GF-D8 (cell line): ENCODE measurements around the gene FNDC1.

Source experiments
- DNase-seq: peaks from one replicate; lab custom pipeline; 2025; lab: John Stamatoyannopoulos, UW

Gene FNDC1

DNA sequence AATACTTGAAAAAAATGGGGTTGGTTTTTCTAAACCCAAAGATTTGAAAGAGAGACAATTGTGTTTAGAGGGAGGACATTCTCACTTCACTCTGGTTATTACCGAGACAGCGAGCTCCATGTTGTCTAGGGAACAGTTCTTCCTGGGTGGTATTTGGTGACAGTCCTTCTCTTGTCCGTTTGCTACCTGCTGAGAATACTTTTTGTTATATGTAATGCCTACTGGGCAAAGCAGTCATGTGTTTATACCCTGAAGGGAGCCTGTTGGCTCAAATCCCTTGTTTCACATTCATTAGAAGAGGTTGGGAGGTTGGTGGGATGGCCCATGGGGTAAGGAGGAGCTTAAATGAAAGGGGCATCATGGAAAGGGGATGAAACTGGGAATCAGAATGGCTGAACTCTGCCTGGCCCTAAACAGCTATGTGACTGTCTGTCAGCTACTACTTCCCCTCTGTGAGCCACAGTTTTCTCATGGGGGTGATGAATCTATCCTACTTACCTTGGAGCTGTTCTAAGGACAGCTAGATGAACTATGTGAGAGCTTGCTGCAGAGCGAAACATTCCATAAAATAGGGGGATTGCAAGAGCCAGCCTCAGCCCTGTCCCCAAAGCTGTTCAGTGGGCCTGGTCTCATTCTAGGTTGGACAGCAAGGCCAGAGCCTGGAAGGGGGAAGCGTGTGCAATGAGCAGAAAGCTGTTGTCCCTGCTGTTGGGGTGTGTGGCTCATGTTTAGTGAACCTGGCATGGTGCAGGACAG, 43.5 kb downstream of the FNDC1 start:
- DNase-seq = no peak

DNA sequence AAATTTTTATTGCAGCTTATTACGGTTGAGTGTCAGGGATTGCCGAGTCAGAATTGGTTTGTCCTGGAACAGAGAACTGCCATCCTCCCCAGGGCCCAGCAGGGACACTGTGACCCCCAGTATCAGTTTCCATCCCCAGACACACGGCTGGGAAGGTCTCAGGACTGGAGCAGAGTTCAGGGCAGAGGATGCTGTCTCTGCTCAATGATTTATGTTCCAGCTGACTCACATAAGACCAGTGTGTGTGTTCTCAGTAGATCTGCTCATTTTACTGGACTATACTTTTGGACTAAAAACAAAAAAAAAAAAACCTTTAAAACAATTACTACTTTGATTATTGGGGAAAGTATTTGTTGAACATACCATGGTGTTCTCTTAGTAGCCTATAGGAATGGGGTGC, 44.2 kb downstream of the FNDC1 start:
- DNase-seq = no peak

DNA sequence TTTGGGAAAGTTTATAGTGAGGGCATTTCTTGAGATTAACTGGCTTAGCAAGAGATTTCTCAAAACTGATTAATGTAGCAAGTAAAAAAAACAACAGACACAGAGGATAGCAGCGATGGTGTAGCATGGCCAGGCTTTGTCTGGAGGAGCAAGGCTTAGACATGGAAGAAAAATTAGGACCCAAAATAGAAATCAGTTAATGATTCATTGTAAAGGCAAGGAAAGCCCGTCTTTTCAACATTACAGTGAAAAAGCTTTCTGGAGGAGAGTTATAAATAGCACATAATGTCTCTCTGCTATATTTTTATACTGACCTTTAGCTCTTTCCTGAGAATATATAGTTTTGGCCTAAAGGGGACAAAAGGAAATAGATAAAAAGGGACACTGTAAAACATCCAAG, 45.1 kb downstream of the FNDC1 start:
- no peak for DNase-seq

DNA sequence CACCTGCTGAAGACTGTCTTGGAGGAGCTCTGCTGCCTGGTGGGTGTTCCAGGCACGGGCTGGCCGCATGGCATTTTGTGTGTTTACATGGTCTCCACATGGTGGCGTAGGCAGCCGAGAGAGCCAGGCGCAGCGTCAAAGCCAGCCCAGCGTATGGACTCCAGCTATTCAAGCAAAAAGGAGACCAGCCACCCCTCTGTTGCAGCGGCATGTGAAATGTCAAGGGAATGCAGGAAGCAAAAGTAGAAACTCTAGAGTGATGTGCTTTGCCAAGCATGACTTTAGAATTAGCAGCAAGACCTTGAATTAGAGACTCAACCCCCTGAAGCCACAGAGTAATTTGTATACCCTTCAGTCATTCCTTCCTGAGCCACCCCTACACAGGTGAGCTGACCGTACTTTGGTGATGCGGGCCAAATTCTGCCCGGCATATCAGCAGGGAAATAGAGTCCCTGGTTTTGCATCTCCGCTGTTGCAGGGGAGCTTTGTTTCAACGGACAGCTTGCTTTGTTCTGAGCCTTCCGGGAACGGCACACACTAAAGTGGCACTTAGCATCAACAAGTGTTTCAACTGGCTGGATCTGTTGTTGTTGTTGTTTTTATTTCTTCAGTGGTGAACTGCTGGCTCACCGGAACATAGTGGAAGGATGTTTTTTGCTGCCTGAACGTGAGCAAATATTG, 48.5 kb downstream of the FNDC1 start:
- no peak for DNase-seq

DNA sequence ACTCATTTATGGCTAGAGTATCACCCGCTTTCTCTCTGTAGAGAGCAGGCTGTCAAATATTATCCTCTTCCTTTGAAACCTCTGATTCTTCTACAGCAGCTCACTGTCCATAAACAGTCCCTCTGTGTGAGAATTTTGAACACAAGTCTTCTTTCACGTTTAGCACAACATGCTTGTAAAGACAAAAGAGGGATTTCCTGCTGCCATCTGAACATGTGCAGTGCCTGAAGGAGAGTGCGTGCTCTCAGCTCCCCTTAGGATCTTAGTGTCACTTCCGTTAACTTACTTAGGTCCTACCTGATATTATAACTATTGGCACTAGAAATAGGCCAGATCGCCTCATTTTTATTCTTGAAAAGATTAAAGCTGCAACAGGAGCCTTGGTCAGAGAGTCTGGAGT, 50.9 kb downstream of the FNDC1 start:
- DNase-seq = no peak

DNA sequence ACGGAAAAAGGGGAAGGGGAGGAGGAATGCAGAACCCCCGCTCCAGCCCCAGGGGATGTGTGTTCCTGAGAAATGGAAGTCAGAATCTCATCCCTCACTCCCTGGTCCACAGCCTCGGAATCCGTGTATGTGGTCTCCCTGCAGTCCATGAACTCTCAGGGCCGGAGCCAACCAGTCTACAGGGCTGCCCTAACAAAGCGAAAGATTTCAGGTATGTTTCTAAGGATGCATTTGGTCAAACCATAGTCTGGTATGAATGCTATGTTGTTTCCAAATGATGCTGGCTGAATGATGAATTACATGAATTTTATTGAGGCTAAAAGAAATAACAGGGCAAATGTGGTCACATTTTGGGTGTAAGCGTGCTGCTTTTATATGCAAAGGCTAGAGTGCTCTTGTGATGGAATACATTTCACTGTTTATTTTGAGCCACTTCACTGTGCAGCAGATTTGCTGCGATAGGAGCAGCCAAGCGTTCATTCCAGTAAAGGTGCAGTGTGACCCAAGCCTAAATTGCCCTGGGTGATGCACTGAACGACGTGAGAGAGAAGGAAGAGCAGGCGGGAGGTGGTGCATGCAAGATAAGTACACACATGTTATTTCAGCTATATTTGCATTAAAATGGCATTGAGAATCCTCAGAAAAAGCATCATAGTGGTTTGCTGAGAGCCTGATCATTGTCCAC, 52.4 kb downstream of the FNDC1 start:
- no peak for DNase-seq

DNA sequence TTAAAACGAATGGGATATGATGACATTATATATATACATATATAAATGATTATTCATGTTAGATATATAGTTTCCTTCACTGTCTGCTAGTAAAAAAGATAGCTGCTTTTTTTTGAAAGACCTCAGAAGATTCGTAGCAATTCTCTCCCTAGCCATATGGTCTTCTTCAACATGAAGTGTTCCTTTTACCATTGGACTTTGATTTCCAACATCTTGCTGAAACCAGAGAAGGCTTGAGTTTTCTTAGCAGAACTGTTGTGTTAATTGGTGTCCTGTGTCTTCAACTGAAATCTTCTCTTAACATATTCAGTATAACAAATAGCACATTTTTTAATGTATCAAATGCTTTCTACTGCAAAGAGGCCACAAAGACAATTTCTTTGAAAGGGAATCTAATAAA, 55.3 kb downstream of the FNDC1 start:
- DNase-seq = no peak

DNA sequence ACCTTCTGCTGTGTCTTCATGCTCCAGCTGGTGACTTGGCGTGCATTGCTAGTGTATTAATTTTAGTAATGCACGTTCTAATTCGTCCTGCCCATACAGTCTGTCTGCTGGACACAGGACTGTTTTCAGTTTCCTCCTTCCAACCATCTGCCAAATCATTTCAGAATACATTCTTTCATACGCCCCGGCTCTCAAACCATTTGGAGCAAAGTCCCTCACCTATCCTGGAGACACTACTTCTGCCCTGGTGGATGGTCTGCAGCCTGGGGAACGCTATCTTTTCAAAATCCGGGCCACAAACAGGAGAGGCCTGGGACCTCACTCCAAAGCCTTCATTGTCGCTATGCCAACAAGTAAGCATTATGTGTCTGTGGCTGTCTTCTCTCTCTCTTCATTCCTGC, 60.5 kb downstream of the FNDC1 start:
- no peak for DNase-seq

DNA sequence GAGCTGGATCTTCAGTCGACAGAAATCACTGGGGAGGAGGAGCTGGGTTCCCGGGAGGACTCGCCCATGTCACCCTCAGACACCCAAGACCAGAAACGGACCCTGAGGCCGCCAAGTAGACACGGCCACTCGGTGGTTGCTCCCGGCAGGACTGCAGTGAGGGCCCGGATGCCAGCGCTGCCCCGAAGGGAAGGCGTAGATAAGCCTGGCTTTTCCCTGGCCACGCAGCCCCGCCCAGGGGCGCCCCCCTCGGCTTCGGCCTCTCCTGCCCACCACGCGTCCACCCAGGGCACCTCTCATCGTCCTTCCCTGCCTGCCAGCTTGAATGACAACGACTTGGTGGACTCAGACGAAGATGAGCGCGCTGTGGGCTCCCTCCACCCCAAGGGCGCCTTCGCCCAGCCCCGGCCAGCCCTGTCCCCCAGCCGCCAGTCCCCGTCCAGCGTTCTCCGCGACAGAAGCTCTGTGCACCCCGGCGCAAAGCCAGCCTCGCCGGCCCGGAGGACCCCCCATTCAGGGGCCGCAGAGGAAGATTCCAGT, 63.0 kb downstream of the FNDC1 start:
- DNase-seq = no peak

DNA sequence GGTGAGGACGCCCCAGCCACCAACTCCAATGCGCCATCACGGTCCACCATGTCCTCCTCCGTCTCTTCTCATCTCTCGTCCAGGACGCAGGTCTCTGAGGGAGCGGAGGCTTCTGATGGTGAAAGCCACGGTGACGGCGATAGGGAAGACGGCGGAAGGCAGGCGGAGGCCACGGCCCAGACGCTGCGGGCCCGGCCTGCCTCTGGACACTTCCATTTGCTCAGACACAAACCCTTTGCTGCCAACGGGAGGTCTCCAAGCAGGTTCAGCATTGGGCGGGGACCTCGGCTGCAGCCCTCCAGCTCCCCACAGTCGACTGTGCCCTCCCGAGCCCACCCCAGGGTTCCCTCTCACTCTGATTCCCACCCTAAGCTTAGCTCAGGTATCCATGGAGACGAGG, 63.6 kb downstream of the FNDC1 start:
- no peak for DNase-seq

DNA sequence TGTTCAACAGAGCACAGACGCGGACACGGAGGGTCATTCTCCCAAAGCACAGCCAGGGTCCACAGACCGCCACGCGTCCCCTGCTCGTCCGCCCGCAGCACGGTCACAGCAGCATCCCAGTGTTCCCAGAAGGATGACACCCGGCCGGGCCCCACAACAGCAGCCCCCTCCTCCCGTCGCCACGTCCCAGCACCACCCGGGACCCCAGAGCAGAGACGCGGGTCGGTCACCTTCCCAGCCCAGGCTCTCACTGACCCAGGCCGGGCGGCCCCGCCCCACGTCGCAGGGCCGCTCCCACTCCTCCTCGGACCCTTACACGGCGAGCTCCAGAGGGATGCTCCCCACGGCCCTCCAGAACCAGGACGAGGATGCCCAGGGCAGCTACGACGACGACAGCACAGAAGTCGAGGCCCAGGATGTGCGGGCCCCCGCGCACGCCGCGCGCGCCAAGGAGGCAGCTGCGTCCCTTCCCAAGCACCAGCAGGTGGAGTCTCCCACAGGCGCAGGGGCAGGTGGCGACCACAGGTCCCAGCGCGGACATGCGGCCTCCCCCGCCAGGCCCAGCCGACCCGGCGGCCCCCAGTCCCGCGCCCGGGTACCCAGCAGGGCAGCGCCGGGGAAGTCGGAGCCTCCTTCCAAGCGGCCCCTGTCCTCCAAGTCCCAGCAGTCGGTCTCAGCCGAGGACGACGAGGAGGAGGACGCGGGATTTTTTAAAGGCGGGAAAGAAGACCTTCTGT, 64.3 kb downstream of the FNDC1 start:
- no peak for DNase-seq

DNA sequence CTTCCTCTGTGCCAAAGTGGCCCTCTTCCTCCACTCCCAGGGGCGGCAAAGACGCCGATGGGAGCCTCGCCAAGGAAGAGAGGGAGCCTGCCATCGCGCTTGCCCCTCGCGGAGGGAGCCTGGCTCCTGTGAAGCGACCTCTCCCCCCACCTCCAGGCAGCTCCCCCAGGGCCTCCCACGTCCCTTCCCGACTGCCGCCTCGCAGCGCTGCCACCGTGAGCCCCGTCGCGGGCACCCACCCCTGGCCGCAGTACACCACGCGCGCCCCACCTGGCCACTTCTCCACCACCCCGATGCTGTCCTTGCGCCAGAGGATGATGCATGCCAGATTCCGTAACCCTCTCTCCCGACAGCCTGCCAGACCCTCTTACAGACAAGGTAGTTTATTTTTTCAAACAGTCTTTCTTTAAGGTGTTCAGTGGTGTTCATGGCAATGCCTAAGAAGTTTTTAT, 64.9 kb downstream of the FNDC1 start:
- no peak for DNase-seq

DNA sequence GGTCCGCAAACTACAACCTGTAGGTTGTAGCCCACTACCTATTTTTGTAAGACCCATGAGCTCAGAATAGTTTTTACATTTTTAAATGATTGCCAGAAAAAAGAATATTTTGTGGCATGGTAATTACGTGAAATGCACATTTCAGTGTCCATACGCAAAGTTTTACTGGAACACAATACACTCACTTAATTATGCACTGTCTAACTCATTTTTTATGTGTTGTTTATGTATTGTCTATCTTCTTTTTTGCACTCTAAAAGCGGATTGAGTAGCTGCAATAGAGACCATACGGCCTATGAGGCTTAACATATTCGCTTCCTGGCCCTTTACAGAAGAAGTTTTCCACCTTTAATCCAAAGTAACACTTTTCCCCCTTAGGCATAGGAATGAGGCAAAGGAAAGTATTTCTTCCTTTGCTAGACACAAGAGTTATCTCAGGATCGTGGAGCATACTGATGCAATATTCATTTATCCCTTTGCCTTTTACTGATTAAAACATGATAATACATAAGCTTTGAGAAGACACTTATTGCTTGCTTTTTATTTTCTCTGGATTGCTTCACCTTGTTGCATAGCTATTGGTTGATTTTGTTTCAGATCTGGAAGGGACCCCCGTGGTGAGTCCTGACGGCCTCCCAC, 69.8 kb downstream of the FNDC1 start:
- DNase-seq = no peak

DNA sequence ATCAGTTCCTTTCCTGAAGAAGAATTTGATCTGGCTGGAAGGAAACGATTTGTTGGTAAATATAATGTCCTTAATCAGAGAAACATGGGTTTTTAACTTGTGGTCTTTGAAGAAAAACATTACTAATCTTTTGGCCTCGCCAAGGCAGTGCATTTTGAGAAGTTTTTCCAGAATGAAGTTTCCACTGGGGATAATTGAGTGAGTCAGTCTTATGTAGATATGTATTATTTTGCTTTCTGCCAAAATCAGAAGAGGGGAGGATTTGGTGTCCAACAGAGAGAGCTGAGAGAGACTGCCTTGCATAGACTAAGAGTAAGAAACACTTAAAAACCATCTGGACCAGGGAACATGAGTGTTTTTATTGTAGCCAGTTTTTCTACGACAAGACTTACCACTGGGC, 79.9 kb downstream of the FNDC1 start:
- no peak for DNase-seq

DNA sequence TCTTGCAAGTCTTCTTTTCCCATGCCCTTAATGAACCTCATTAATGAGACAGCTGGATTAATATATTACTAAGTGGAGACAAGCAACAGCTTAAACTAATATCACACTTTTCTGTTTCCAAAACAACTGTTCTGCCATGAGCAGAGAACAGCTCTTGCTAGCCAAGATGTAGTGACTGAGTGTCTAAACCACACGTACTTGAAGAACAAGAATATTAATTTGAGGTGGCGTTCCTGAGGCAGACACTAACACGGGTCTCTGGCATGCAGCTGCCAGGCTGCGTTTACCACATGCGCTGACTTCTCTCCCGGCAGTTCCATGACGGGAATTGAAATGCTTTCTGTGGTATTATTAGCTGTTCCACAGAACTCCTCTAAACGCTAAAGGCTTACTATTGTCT, 80.6 kb downstream of the FNDC1 start:
- DNase-seq = no peak

DNA sequence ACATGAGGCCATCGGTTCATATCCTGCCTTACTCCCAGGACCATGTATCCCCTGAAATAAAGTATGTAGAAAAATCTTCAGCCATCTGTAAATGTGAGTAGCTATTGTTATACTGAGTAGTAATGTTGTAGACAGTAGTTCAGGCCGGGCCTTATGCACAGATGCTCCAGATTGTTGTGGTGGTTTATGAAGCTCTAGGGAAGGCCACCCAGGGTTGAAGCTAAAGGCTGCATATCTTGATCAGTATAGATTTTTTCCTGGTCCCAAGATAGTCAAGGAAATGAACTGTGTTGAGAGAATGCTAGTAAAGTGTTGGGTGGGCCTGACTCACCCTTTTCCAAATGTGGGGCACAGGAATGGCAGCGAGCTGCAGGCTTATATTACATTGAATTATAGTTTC, 81.4 kb downstream of the FNDC1 start:
- no peak for DNase-seq

DNA sequence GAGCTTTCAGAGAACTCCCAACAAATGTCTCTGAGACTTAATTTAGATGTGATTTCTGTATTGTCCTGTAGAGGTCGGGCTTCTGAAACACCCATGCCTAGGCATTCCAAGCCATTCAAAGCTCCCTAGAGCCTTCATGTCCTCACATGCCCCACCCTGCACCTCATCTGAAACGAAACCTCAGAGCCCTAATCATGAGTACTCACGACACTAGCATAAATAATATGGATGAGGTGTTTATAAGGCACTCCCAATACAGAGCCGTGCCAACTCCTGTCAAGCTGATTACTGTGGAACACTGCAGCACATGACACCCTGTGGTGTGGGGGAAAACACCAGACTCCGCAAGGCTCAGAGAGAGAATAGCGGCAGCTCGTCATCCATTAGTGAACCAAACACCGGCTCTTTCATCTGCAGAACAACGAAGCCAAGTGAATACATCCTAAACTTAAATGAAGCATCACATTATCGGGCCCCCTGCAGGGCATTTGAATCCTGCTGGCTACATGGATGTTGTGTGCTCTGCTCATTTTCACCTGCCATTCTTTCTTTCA, 83.8 kb downstream of the FNDC1 start:
- no peak for DNase-seq

DNA sequence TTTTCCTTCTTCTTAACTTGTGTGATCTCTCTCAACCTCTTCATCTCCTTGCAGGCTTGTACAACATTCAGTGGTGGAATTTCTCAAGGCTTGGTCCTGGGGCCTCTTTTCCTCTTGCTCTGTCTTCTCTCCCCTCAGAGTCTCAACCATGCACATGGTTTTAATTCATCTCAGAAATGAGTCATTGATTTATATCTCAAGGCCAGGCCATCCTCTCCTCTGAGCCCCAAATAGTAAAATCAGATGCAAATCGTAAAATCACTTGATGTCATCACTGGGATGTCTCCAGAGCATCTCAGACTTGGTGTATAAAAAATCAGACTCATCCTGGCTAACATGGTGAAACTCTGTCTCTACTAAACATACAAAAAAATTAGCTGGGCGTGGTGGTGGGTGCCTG, 85.0 kb downstream of the FNDC1 start:
- DNase-seq = no peak

DNA sequence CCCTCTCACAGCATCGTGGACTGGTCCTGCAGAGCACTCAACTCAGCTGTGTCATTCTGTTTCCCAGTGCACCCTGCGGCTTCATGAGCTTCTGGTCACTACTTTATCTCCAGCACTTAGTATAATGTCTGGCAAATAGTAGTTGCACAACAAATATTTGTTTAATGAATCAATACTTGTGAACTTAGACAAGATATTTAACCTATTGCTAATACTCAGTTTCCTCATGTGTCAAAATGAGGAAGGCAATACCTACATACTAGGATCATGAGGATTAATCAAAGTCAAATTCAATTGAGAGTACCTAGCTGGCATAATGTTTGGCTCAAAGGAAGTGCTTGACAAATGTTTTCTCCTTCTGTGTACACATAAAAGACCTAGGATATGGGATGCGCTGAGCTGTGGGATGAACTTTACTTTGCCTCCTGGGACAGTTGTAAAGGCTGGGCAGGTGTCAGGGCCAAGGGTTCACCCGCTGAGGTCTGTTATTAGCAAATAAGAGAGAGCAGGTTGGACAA, 86.3 kb downstream of the FNDC1 start:
- no peak for DNase-seq

DNA sequence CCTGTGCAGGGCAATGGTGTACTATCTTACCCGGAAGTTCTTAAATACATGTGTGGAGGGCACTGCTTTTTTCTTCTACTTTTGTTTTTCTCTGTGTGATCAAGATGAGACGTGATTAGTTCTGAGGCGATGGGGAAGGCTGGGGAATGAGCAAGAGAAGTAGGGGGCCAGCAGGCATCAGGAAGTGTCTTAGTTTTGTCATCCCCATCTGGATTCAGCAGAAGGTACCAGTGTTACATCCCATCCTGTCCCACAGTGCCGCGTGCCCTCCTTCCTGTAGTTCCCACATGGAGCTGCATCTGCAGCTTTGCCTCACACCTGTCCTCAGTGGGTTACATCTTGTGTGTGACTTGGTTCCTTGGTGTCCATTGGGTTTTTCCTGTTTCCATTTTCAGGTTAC, 86.9 kb downstream of the FNDC1 start:
- no peak for DNase-seq

DNA sequence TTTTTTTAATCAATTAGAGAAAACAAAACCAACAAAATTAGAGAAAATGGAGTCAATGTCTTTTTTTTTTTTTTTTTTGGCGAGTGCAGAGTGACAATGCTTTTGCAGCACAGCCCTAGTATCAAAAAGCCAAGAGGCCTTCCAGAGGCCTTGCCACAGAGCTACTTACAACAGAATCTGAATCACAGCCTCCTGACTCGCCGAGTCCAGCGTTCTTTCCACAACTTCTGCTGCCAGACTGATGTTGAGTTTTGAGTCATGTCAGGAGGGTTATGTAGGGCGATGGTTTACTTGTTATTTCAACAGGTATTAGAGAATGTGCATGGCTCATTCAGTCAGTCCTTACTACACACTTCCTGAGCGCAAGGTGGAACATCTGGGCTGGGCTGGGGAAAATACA, 88.6 kb downstream of the FNDC1 start:
- DNase-seq = no peak
